ENCODE results near the gene POU5F1. TPM values are rescaled to one million over a fixed set of nuclear protein-coding genes. Genes with fewer than 3 reads are reported as not detected.
A peak's percentile ranks its signal among the peaks of the same experiment; 100 is the strongest.

The POU5F1 gene
- total RNA-seq, 2 donors from 2014 or later: 0.59 TPM; not detected in 1

DNA sequence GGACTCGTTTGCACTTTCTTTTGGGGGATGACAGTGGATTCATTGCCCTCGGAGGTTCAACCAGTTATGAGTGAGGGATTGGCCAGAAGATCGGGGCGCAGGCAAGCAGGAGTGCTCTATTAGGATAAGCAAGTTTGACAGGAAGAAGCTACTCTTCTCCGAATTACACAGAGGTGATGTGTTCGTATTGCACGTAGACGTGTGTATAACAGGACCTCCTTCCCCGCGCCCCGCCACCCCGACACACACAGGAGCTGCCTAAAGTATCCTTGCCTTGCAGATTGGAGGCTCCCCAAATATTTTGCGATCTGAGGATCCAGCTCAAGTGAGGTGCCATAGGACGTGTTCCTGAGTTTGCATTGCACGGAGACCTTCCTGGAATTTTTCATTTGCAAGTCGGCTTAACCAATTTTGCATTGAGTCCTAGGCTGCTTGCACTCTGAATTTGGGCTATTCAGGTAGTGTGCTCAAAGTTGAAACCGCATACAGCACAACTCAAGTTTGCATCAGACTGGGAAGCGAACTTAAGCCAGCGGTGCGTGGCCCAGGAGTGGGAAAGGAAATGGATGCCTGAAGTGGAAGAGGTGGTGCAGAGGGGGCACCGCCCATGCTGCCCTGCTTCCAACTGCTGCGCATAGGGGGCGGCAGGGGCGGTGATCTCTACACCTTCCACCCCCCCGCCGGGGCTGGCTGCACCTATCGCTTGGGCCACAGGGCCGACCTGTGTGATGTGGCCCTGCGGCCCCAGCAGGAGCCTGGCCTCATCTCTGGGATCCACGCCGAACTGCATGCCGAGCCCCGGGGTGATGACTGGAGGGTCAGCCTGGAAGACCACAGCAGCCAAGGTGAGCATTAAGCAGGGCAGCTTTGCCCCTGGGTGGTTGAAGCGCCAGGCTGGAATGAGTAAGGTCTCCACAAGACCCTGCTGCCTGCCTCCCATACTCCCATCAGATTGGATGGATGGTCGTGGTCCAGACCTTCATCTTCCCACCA, 11.3 kb downstream of the POU5F1 start:
- DNase-seq (ENCODE audit: low spot score in 2 of 2): peak in 1 of 2 donors; percentile 35
- H3K36me3 Mint-ChIP-seq: peaks cover 40 to 55% of the 10 kb centered on the region in 2 donors
- H3K27ac Mint-ChIP-seq: peak overlapping the region; percentile 89 to 98
- peak; percentile 16 to 36 for ATAC-seq
- H3K9me3 Mint-ChIP-seq: no peaks in the 10 kb centered on the region

DNA sequence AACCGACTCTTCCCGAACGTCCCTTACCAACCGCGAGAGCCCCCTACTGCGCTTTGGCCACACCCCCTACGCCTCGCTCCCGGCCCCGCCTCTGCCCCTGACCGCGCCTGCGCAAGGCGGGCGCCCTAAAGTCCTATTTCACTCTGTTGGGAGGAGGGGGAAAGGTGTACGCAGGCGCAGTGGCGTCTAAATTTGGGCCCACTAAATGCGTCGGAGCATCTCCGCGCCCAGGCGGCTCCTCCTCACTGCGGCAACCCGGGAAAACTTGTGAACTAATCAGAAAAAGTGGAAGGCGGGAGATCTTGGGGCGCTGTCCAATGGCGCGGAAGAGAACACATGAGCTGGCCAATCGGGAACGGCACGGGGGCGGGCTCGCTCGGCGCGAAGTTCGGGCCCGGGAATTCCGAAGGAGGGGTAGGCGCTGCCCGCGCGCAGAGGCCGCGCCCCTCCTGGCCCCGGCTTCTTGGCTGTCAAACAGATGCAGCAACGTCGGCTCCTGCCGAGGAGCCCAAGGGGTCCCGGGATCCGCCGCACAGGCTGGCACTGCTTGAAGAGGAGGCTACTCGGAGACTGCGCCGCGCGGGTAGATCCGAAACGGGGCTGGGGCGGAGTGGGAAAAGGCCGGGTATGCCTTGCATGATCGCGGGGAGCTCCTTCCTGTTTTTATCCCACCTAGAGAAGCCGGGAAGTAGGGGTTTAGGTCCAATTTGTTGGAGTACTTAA, 12.2 kb downstream of the POU5F1 start, which contains the start of gene TCF19:
TCF19 (plus strand) TSS at position 450 of the 723 bp plus-strand sequence. CDS start 881 bp downstream, outside the sequence.
- peak; percentile 94 to 95 for ATAC-seq
- peak; percentile 99 for DNase-seq (ENCODE audit: low spot score in 2 of 2)
- Mint-ChIP-seq H3K36me3 (peaks cover 40 to 53% of the 10 kb centered on the region in 2 donors), H3K27ac (peak within 1 kb of the TSS; percentile 89 to 98), H3K9me3 (no peaks in the 10 kb centered on the region)

DNA sequence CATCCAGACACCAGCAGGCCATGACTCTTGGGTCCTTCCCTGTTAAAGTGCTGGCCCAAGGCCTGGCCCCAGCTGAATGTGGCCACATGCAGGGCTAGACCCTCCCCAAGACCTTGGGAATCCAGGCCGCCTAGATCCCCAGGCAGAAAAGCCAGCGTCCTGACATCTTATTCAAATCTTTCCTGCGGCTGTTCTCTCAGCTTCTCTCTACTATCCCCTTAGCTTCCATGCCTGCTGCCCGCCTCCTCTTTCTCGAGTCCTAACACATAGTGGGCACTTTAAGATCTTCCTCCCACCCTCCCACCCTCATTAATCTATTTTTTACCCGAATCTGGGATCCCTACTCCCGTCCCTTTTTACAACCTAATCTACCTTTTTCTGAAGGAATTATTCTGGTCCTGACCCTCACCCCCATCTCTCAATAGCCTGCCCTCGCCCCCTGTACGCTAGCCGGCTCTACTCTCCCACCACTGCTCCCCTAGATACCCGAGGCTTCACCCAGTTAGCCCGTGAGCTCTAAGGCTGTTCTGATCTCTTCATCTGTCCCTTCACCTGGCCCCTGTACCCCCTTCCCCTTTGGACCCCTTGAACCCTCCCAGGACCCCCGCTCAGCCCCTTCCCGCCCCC, 12.9 kb downstream of the POU5F1 start, which contains the start of gene CCHCR1:
CCHCR1 (minus strand) TSS at position 290 of the 627 bp plus-strand sequence; CDS start at position 88, 202 bp downstream.
- Mint-ChIP-seq H3K27ac (peak within 1 kb of the TSS; percentile 89 to 98), H3K9me3 (no peaks in the 10 kb centered on the region), H3K36me3 (peaks cover 35 to 46% of the 10 kb centered on the region in 2 donors)
- ATAC-seq (no peak), DNase-seq (ENCODE audit: low spot score in 2 of 2) (no peak)

DNA sequence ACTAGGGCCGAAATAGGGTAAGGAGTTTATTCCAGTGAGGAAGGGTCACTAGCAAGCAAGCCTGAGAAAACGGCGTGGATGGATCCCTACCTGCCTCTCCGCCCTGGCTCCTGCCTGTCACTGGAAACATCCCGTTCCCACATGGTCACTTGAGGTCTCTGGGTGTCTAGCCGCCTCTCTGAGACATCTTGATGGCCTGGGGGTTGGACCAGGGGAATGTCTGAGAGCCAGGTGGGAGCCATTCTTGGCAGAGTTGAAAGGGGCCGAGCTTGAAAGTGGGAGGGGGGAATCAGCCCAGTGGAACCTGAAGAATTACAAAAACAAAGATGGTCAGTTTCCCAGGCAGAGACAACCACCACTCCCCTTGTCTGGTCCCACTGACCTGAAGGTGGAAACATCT, 13.8 kb downstream of the POU5F1 start:
- Mint-ChIP-seq H3K27ac (peak overlapping the region in 1 of 2 donors; percentile 89), H3K9me3 (no peaks in the 10 kb centered on the region), H3K36me3 (peaks cover 25 to 36% of the 10 kb centered on the region in 2 donors)
- DNase-seq (ENCODE audit: low spot score in 2 of 2) (no peak), ATAC-seq (no peak)

DNA sequence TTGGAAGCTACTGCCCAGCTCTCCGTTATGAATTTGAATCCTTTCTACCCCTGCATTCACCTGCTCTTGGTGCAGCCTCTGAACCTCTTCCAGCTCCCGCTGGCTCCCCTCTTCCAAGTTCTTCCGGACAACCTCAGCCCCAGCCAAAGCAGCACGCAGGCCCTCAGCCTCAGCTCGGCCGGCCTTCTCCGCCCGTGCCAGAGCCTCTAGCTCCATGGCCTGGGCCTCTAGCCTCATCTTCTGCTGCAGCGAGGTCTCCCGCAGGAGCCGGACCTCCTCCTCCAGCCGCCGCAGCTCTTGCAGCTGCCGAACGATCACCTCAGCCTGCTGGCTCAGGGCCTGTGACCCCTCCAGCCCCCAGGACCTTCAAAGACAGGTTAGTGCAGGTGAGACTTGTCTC, 16.0 kb downstream of the POU5F1 start:
- DNase-seq (ENCODE audit: low spot score in 2 of 2): no peak
- no peaks in the 10 kb centered on the region for H3K9me3 Mint-ChIP-seq
- ATAC-seq: no peak
- H3K27ac Mint-ChIP-seq: no peak overlapping the region
- peaks cover 12 to 22% of the 10 kb centered on the region in 2 donors for H3K36me3 Mint-ChIP-seq

DNA sequence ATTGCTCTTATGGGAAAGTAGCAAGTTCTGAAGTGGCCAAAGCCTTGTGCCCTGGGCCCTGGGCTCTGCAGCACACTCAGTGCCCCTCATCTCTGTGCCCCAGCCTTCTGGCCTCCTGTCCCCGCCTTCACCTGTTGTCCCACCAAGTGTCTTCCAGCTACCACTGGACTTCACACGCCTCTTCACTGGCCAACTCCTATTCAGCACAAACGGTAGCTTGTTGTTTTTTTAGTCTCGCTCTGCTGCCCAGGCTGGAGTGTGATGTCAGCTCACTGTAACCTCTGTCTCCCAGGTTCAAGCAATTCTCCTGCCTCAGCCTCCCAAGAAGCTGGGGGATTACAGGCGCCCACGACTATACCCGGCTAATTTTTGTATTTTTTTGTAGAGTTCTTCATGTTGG, 17.7 kb downstream of the POU5F1 start:
- Mint-ChIP-seq H3K9me3 (no peaks in the 10 kb centered on the region), H3K27ac (peak overlapping the region in 1 of 2 donors; percentile 63), H3K36me3 (peaks cover 0 to 7% of the 10 kb centered on the region in 2 donors)
- ATAC-seq: no peak
- DNase-seq (ENCODE audit: low spot score in 2 of 2): no peak

DNA sequence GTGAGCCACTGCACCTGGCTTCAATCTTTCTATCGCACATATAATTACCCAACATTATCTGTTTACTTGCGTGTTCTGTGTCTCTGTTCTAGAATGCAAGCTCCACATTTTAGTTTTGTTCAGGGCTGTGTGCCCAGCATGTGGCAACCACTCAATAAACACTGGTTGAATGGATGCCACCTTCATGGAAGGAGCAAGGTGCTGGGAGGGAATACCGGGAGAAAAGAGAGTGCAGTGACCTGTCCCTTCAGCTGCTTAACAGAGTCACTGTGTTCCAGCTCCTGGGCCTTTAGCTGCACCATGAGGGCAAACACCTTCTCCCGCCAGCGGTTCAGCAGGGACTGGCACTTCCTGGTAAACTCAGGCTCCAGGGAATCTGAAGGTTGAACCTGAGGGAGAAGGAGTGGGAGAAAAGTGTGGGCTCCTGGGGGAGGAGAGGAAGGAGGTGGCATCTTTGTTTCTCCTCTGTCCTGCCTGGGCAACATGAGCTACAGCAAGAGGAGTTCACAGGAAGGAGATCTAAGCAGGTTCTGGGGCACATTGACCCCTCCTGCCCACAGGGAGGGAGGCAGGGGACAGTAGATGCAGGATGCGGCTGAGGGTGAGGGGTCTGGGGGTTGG, 20.5 kb downstream of the POU5F1 start:
- ATAC-seq: no peak

DNA sequence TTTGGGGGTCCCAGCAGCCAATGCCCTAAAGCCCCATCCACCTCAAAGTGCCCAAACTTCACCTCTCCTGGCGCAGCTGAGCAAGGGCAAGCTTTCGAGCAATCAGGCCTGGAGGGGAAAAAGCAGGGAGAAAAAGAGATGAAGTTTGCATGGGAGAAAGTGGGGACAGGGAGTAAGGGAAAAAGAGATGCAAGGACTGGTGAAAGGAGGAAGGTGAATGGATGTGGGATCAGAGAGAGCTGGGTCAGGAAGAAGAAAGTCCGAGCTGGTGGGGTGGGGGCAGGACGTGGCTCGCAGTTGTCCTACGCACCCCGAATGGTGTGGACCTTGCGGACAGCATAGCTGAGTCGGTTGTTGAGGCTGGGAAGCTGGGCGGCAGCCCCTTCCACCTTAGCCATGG, 25.1 kb downstream of the POU5F1 start:
- Mint-ChIP-seq H3K36me3 (no peaks in the 10 kb centered on the region), H3K9me3 (no peaks in the 10 kb centered on the region), H3K27ac (no peak overlapping the region)
- DNase-seq (ENCODE audit: low spot score in 2 of 2) (no peak), ATAC-seq (no peak)

More for the DNA sequence above, 20.5 kb downstream of the POU5F1 start:
- H3K27ac Mint-ChIP-seq: peak overlapping the region in 1 of 2 donors; percentile 50
- DNase-seq (ENCODE audit: low spot score in 2 of 2): no peak
- H3K9me3 Mint-ChIP-seq: no peaks in the 10 kb centered on the region
- no peaks in the 10 kb centered on the region for H3K36me3 Mint-ChIP-seq

DNA sequence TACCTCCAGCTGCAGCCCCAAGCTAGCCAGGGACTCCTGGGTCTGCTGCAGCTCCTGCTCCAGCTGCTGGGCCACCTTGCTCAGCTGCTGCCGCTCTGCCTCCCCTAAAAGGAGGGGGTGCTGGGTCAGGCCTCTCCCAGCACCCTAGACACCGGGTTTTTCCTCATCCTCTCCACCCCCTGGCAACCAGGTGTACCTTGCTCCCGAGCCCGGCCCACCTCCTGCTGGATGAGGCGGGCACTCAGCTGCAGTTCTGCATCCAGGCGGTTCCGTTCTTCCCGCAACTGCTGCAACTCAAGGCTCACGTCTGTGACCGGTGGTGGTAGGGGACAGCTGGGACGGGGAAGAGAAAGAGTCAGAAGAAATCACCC, 25.5 kb downstream of the POU5F1 start:
- ATAC-seq (no peak), DNase-seq (ENCODE audit: low spot score in 2 of 2) (no peak)
- no peaks in the 10 kb centered on the region for H3K36me3 Mint-ChIP-seq
- H3K9me3 Mint-ChIP-seq: no peaks in the 10 kb centered on the region
- H3K27ac Mint-ChIP-seq: no peak overlapping the region

DNA sequence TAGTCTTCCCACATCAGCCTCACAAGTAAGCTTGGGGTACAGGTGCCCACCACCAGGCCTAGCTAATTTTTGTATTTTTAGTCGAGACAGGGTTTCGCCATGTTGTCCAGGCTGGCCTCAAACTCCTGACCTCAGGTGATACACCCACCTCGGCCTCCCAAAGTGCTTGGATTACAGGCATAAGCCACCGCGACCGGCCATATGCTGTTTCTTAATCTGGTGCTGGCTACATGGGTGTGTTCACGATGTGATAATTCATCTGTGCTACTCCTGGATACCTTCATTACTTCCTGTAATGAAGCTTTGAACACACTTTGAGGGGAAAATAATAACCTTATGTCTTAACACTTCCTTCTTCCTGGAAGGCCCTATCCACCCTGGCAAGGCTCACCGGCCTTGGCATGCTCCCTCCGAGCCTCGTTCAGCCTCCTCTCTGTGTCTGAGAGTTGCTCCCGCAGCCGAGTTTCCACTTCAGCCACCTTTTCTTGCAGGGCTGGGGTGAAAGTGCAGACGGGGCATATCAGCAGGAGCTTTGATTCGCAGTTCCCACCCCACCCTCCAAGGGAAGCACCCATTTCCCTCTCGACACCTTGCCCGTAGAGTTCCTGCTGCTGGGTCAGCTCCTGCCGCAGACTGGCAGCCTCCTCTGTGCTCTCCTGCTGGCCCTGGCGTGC, 26.0 kb downstream of the POU5F1 start:
- Mint-ChIP-seq H3K27ac (no peak overlapping the region), H3K9me3 (no peaks in the 10 kb centered on the region), H3K36me3 (no peaks in the 10 kb centered on the region)
- ATAC-seq (no peak), DNase-seq (ENCODE audit: low spot score in 2 of 2) (no peak)

DNA sequence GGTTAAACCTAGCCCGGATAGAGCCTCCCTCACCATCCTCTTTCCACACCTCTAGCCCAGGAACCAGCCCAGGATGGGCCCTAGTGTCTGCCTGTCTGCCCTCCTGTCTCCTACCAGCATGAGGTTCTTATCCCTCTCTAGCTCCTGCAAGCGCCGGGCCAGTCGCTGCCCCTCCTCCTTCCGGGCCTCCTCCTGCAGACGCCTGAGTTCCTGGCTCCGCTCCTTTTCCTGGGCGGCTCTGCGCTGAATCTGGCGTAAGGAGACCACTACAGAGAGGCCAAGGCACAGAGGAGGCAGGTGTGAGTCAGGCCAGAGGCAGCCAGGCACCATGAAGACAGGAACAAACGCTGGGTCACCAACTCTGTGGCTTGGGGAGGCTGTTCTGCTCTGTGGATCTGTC, 27.3 kb downstream of the POU5F1 start:
- H3K9me3 Mint-ChIP-seq: no peaks in the 10 kb centered on the region

DNA sequence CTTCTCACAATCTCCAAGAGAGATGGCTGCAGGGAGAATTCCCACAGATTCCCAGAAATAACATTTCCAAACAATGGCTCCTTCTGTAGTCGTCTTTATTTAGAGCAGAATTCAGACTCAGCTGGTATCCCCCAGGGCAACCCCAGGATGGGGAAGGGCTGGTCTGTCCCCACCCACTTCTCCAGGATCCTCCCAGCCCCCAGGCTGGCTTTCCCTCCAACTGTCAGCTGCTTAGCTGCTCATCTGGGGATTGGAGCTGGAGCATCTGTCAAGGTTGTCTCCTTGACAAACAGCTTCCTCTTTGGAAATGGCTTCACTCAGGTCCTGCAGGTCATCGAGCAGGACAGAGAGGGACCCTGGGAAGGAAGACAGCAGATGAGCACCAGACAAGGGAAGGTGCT, 28.1 kb downstream of the POU5F1 start:
- Mint-ChIP-seq H3K36me3 (no peaks in the 10 kb centered on the region), H3K27ac (peak overlapping the region in 1 of 2 donors; percentile 39), H3K9me3 (no peaks in the 10 kb centered on the region)
- no peak for DNase-seq (ENCODE audit: low spot score in 2 of 2)
- no peak for ATAC-seq

More for the DNA sequence above, 27.3 kb downstream of the POU5F1 start:
- ATAC-seq (no peak), DNase-seq (ENCODE audit: low spot score in 2 of 2) (no peak)
- Mint-ChIP-seq H3K27ac (peak overlapping the region in 1 of 2 donors; percentile 13), H3K36me3 (no peaks in the 10 kb centered on the region)

DNA sequence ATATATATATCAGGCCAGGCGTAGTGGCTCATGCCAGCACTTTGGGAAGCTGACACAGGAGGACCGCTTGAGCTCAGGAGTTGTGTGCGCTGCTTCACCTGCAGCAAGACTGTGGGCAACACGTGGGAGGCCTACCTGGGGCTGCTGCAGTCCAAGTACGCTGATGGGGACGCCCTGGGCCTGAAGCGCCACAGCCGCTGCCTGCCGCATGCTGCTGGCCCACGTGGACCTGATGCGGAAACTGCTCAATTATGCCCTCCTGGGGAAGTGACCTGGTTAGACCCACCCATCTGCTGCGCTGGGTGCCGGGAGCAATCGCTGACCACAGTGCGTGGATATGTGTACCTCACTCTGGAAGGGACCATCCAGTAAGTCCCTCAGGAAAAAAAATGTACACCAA, 29.8 kb downstream of the POU5F1 start:
- DNase-seq (ENCODE audit: low spot score in 2 of 2) (no peak), ATAC-seq (no peak)
- Mint-ChIP-seq H3K9me3 (no peaks in the 10 kb centered on the region), H3K36me3 (no peaks in the 10 kb centered on the region), H3K27ac (no peak overlapping the region)

DNA sequence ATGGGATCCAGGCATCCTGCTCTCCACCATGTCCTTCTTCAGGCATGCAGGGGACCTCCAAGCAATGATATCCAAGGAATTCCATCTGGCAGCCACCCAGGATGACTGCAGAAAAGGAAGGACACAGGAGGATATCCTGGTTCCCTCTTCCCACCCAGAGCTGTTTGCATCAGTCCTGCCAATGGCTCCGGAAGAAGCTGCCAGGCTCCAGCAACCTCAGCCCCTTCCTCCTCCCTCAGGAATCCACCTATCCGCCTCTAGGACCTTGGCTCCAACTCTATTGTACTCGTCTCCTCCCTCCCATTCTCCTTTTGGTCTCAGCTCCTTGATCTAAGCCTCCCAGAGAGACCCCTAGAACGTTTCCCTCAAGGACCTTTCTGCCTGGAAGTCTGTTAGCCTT, 30.9 kb downstream of the POU5F1 start:
- ATAC-seq: no peak
- H3K36me3 Mint-ChIP-seq: no peaks in the 10 kb centered on the region
- no peak for DNase-seq (ENCODE audit: low spot score in 2 of 2)
- no peak overlapping the region for H3K27ac Mint-ChIP-seq
- H3K9me3 Mint-ChIP-seq: no peaks in the 10 kb centered on the region

DNA sequence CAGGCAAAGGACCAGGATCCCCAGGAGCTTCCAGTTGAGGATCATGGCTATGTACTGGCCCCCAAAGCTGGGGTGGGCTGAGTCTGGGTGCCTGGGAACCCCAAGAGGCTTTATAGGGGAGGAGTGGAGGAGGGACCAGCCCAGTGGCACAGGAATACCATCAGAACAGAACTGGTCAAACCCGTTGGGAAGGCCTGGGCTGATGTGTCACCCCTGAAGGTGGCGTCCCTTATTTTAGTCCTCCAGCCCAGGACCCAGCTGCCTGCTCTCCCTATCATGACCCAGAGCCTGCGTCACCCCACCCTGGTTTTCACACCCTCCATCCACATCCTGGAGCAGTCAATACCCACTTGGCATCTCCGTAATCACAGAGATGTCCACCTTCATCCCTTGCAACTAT, 31.5 kb downstream of the POU5F1 start, which contains the start of gene PSORS1C2:
PSORS1C2 (minus strand) TSS at position 85 of the 400 bp plus-strand sequence; CDS start at position 45, 40 bp downstream.
- H3K9me3 Mint-ChIP-seq: no peaks in the 10 kb centered on the region
- DNase-seq (ENCODE audit: low spot score in 2 of 2) (no peak), ATAC-seq (no peak)
- H3K36me3 Mint-ChIP-seq: no peaks in the 10 kb centered on the region
- H3K27ac Mint-ChIP-seq: peak within 1 kb of the TSS in 1 of 2 donors; percentile 86

DNA sequence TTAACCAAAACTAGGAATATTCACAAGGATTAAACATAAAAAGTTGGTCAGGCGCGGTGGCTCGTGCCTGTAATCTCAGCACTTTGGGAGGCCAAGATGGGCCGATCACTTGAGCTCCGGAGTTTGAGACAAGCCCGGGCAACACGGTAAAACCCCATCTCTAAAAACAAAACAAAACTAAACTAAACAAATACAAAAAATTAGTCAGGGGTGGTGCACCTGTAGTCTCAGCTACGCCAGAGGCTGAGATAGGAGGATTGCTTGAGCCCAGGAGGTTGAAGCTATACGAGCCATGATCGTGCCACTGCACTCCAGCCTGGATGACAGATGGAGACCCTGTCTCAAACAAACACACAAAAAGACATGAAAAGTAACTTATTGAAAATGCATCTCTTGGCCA, 34.8 kb downstream of the POU5F1 start:
- no peak for DNase-seq (ENCODE audit: low spot score in 2 of 2)
- Mint-ChIP-seq H3K27ac (no peak overlapping the region), H3K9me3 (no peaks in the 10 kb centered on the region), H3K36me3 (no peaks in the 10 kb centered on the region)
- ATAC-seq: no peak

Measured in activated naive CD4-positive, alpha-beta T cell treated with anti-CD3 and anti-CD28 coated beads, Interleukin-2, amount 50 U/mL, for 72 hours (primary cell).